HG02763 (cell line): ENCODE results near the gene INTS3.
"Not testable (repeated sequence)": the region's sequence is repeated elsewhere in the genome, so short reads cannot be mapped to it uniquely, and the experiment has no call there.

Experiments used
- ATAC-seq: cut with Tn5 transposase; IDR thresholded peaks from one replicate; pipeline ENCODE4 v1.9.1; 2021; ENCODE audit warnings: mild to moderate bottlenecking, moderate library complexity; ENCODE audit not compliant: unreplicated experiment

Gene INTS3

GRCh38 chr1:153778051-153778823, 50.4 kb downstream of the INTS3 start:
- ATAC-seq: no peak

- ATAC-seq: no peak
Measured at GRCh38 chr1:153778824-153779519, 51.1 kb downstream of the INTS3 start.

GRCh38 chr1:153779781-153780541, 52.1 kb downstream of the INTS3 start:
- no peak for ATAC-seq

- ATAC-seq: no peak
Measured at GRCh38 chr1:153780551-153780950, 52.7 kb downstream of the INTS3 start.

GRCh38 chr1:153782648-153783047, 54.8 kb downstream of the INTS3 start:
- not testable (repeated sequence) for ATAC-seq

- ATAC-seq: peak; percentile 90
Measured at GRCh38 chr1:153783233-153784190, 55.7 kb downstream of the INTS3 start.

- no peak for ATAC-seq
Measured at GRCh38 chr1:153786038-153786790, 58.4 kb downstream of the INTS3 start.

- ATAC-seq: no peak
Measured at GRCh38 chr1:153789478-153790034, 61.7 kb downstream of the INTS3 start.

GRCh38 chr1:153790313-153790965, 62.6 kb downstream of the INTS3 start:
- peak; percentile 12 for ATAC-seq

GRCh38 chr1:153790966-153791647, 63.3 kb downstream of the INTS3 start:
- peak; percentile 79 for ATAC-seq

- ATAC-seq: no peak
Measured at GRCh38 chr1:153791648-153792253, 63.9 kb downstream of the INTS3 start.

- no peak for ATAC-seq
Measured at GRCh38 chr1:153792631-153793041, 64.8 kb downstream of the INTS3 start.

- ATAC-seq: no peak
Measured at GRCh38 chr1:153793261-153793972, 65.6 kb downstream of the INTS3 start.

- ATAC-seq: no peak
Measured at GRCh38 chr1:153793973-153794615, 66.2 kb downstream of the INTS3 start.

GRCh38 chr1:153794624-153795329, 66.9 kb downstream of the INTS3 start:
- no peak for ATAC-seq

GRCh38 chr1:153795330-153795837, 67.5 kb downstream of the INTS3 start:
- no peak for ATAC-seq
